ENCODE results near the gene PRDM11. TPM values are rescaled to one million over a fixed set of nuclear protein-coding genes. Genes with fewer than 3 reads are reported as not detected.

PRDM11 gene
- total RNA-seq, 3 donors from 2014 or later = 7.6 to 25.2 (median 11.3) TPM

- ATAC-seq (peak; percentile 86), DNase-seq (peak in 1 of 3 donors; percentile 31)
- H3K4me3 ChIP-seq = no peak overlapping the region
- intact Hi-C loops (cut with DNase I, micrococcal nuclease) = no loop called here
- TF ChIP-seq, protein P1, sequence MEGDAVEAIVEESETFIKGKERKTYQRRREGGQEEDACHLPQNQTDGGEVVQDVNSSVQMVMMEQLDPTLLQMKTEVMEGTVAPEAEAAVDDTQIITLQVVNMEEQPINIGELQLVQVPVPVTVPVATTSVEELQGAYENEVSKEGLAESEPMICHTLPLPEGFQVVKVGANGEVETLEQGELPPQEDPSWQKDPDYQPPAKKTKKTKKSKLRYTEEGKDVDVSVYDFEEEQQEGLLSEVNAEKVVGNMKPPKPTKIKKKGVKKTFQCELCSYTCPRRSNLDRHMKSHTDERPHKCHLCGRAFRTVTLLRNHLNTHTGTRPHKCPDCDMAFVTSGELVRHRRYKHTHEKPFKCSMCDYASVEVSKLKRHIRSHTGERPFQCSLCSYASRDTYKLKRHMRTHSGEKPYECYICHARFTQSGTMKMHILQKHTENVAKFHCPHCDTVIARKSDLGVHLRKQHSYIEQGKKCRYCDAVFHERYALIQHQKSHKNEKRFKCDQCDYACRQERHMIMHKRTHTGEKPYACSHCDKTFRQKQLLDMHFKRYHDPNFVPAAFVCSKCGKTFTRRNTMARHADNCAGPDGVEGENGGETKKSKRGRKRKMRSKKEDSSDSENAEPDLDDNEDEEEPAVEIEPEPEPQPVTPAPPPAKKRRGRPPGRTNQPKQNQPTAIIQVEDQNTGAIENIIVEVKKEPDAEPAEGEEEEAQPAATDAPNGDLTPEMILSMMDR (IDR thresholded peaks at IDR 0.05) = no peak
- no peaks in the 10 kb centered on the region for H3K36me3 ChIP-seq (ENCODE audit: low read depth)
- no peaks in the 10 kb centered on the region for H3K9me3 ChIP-seq
- peaks cover 13% of the 10 kb centered on the region for H3K4me1 ChIP-seq (ENCODE audit: low read depth)
These were observed 61.7 kb downstream of the PRDM11 start for GRCh38 chr11:45208135-45208534.

DNA sequence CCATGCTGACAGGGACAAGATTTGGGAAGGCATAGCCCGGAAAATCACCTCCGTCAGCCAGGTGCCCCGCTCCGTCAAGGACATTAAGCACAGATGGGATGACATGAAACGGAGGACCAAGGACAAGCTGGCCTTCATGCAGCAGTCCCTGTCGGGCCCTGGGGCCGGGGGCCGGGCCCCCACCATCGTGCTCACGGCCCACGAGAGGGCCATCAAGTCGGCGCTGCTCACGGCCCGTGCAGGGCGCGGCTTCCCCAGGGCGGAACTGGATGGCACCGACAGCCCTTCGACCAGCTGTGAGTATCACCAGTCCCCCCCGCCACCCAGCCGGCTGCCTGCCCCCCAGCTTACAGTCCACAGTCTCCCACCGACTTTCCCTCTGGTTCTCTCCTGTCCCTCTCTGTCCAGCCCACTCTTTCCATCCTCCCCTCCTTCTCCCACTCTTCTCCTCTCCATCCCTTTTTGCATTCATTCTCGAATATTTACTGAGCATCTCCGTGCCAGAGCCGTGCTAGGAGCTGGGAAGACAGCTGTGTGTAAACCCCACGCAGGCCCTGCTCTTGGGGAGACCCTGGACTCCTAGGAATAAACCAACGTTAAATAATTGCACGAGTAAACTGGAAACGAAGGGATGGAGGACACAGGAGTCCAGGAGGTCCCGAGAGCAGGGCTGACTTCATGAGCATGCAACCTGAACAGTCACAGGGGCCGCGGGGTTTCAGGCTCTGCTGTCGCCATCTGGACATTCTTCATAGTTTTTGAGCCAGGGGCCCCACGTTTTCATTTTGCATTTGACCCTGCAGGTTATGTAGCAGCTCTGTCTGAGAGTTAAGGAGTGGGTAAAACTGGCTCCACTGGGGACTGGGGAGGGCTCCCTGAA is 62.8 kb downstream of the PRDM11 start:
- ATAC-seq (no peak), DNase-seq (no peak)
- TF ChIP-seq, protein P1 (IDR thresholded peaks at IDR 0.05) = no peak
- Histone ChIP-seq H3K9me3 (no peaks in the 10 kb centered on the region), H3K4me3 (no peak overlapping the region), H3K36me3 (ENCODE audit: low read depth) (no peaks in the 10 kb centered on the region), H3K4me1 (ENCODE audit: low read depth) (peaks cover 13% of the 10 kb centered on the region)
- intact Hi-C loops (cut with DNase I, micrococcal nuclease) = no loop called here

DNA sequence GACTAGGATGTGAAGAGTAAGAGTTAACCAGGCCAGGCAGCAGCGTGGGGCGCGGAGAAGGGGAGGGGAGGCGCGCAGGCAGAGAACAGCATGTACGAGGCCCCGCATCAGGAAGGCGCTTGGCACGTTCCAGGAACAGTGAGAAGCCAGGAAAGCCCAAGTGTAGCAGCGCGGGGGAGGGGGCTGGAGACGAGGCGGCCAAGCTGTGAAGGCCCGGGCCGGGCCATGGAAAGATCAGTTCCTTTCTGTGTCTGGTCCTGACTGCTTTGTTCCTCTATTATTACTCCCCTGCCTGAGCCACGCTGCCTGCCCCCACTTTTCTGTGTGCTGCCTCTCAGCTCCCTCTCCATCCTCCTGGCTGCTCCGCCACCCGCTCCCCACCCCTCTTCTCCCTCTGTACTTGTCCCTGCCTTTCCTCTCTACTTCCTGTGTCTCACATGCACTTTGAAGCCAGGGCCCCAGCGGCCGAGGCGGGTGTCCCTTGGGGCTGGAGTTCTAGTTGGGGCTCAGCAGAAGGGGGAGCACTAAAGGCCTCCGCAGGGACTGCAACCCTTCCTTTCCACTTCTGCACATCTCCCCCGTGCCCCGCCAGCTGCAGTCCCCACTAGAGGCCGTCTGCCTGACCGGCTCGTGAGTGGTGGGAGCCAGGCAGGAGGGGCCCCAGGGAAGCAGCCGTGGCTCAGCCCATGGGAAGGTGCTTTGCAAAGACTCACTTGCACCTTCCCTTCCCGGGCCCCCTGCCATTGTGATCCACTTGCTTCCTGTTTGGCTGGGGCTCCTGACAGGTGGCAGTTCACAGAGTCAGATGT is 63.7 kb downstream of the PRDM11 start:
- Histone ChIP-seq H3K4me1 (ENCODE audit: low read depth) (peaks cover 13% of the 10 kb centered on the region), H3K36me3 (ENCODE audit: low read depth) (no peaks in the 10 kb centered on the region), H3K9me3 (no peaks in the 10 kb centered on the region), H3K4me3 (no peak overlapping the region)
- TF ChIP-seq, protein P1 (IDR thresholded peaks at IDR 0.05) = no peak
- DNase-seq (peak in 2 of 3 donors; percentile 34 to 52), ATAC-seq (peak; percentile 38)
- intact Hi-C loops (cut with DNase I, micrococcal nuclease) = loop anchor here in 1 of 2 donors (5.0 kb wide), 1 partner anchor 68 kb away; no protein-coding TSS in a partner anchor

- Histone ChIP-seq H3K4me1 (ENCODE audit: low read depth) (peaks cover 13% of the 10 kb centered on the region), H3K36me3 (ENCODE audit: low read depth) (no peaks in the 10 kb centered on the region), H3K4me3 (no peak overlapping the region), H3K9me3 (no peaks in the 10 kb centered on the region)
- TF ChIP-seq, protein P1 (IDR thresholded peaks at IDR 0.05) = no peak
- intact Hi-C loops (cut with DNase I, micrococcal nuclease) = loop anchor here in 1 of 2 donors (5.0 kb wide), 1 partner anchor 69 kb away; no protein-coding TSS in a partner anchor
- ATAC-seq = no peak
- DNase-seq = no peak
These were observed 64.4 kb downstream of the PRDM11 start for GRCh38 chr11:45210846-45211245.

GRCh38 chr11:45211732-45212131 is 65.3 kb downstream of the PRDM11 start:
- Histone ChIP-seq H3K36me3 (ENCODE audit: low read depth) (no peaks in the 10 kb centered on the region), H3K9me3 (no peaks in the 10 kb centered on the region), H3K4me1 (ENCODE audit: low read depth) (peaks cover 13% of the 10 kb centered on the region), H3K4me3 (no peak overlapping the region)
- intact Hi-C loops (cut with DNase I, micrococcal nuclease) = loop anchor here in 1 of 2 donors (5.0 kb wide), 1 partner anchor 69 kb away; no protein-coding TSS in a partner anchor
- TF ChIP-seq, protein P1 (IDR thresholded peaks at IDR 0.05) = no peak
- ATAC-seq = no peak
- no peak for DNase-seq
